GM18517 (cell line): ENCODE results near the gene IL34.
"Not testable (repeated sequence)": the region's sequence is repeated elsewhere in the genome, so short reads cannot be mapped to it uniquely, and the experiment has no call there.

Experiments used
- ATAC-seq: cut with Tn5 transposase; IDR thresholded peaks from one replicate; pipeline ENCODE4 v1.9.1; 2021; ENCODE audit warnings: mild to moderate bottlenecking, moderate library complexity; ENCODE audit not compliant: unreplicated experiment

IL34 gene

GRCh38 chr16:70656712-70657263 is 10.4 kb downstream of the IL34 start:
- no peak for ATAC-seq

GRCh38 chr16:70657956-70658355 is 11.6 kb downstream of the IL34 start:
- ATAC-seq = no peak

- no peak for ATAC-seq
Observed at GRCh38 chr16:70658921-70659320, 12.6 kb downstream of the IL34 start.

- no peak for ATAC-seq
Observed at GRCh38 chr16:70659546-70659945, 13.2 kb downstream of the IL34 start.

GRCh38 chr16:70659953-70660671 is 13.8 kb downstream of the IL34 start:
- no peak for ATAC-seq

- no peak for ATAC-seq
Observed at GRCh38 chr16:70660672-70661350, 14.5 kb downstream of the IL34 start.

GRCh38 chr16:70661534-70661917 is 15.2 kb downstream of the IL34 start:
- ATAC-seq = no peak

GRCh38 chr16:70661918-70662641 is 15.7 kb downstream of the IL34 start:
- ATAC-seq = no peak

GRCh38 chr16:70662991-70663523 is 16.7 kb downstream of the IL34 start:
- no peak for ATAC-seq

GRCh38 chr16:70663524-70664324 is 17.4 kb downstream of the IL34 start:
- ATAC-seq = no peak

- no peak for ATAC-seq
Observed at GRCh38 chr16:70664325-70665112, 18.2 kb downstream of the IL34 start.

GRCh38 chr16:70665113-70665694 is 18.8 kb downstream of the IL34 start:
- no peak for ATAC-seq

GRCh38 chr16:70665806-70666735 is 19.7 kb downstream of the IL34 start:
- no peak for ATAC-seq

- ATAC-seq = no peak
Observed at GRCh38 chr16:70670175-70670574, 23.8 kb downstream of the IL34 start.

GRCh38 chr16:70670938-70671337 is 24.6 kb downstream of the IL34 start:
- ATAC-seq = not testable (repeated sequence)

GRCh38 chr16:70674221-70675014 is 28.1 kb downstream of the IL34 start:
- ATAC-seq = no peak

GRCh38 chr16:70675851-70676513 is 29.6 kb downstream of the IL34 start:
- no peak for ATAC-seq
